ENCODE results near the gene RANBP3L. TPM values are rescaled to one million over a fixed set of nuclear protein-coding genes. Genes with fewer than 3 reads are reported as not detected.

RANBP3L gene
- polyA plus RNA-seq, 2 of the 4 experiments (the other 2 are of a cell fraction) = not detected

DNA sequence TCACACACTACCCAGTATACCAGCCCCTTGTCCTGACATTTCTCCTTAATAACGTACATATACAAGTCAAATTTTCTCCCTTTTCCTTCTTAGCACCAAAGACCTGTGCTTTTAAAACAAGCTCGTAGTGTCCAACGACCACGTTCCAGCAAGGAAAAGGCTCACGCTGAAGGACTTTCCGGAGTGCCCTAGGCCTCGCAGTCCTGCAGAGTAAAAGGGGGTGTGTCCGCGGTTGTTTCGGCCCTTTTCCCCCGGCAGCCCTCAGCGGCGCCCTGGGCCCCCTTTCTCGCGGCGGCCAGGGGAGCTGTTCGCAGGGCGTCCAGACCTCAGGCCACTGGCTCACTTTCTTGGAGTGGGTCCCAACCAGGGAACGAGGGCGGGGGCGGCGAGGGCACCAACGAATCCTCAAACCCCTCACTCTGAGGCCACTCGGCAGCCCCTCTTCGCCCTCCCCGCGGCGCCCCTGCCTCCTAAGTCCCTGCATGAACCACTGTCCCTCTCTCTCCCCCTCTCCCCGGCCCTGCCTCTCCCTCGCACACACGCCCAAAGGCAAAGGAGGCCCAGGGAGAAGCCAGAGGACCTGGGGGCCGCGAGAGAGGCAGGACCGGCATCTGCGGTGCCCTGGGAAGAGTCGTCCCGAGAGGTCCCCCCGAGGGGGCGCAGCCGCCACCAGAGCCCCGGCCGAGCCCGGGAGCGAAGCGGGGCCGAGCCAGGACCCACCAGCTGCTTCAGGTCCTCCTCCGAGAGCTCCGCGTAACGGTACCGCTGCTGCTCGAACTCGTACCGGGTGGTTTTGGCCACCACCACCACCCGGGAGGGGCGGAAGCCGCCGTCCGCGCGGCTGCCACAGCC is 60.7 kb downstream of the RANBP3L start:
- no peak for FAIRE-seq
- POLR2A ChIA-PET = interaction anchor here (2.1 to 2.8 kb wide), 2 partner anchors 11 to 90 kb away, joined by 5 to 19 read pairs; partner anchors contain the start of genes LMBRD2 and SKP2

DNA sequence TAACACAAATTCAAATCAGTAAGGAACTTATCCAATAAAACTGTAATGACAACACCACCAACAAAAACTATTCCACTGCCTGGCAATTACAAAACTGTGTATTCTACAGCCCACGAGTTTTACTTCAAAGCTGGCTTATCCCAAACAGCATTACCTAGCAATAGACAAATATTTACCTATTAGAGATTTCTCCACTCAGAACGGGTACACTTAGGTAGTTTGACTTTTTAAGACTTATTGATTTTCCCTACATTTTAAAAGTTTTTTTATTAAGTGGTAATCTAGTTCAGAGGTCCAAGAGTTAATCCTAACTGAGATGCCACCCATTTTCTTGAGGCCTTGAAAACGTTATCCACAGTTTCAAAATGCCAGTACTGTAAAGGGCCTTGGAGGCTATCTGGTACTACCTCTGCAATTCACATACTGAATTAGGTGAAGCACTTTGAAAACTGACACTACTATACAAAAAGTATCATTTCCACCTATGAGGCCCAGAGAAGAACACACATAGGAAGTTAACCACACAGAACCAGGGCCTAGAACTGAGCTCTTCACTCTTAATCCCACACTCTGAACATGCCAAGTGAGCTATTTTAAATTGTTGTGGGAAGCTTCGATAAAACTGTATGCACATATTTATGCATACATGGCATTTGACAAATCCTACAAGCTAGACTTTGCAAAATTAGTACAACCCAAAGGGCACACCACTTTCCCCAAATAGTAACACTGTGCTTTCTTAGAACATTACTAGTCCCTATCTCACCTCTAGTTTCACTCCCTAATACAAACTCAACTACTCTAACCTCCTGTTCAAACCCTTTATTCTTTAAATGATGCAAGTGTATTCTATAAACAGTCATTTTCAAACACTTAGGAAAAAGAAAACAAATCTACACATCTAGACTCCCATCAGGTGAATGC is 62.1 kb downstream of the RANBP3L start:
- CTCF ChIA-PET = interaction anchor here (1.0 to 1.6 kb wide), 2 partner anchors 38 to 456 kb away, joined by 3 to 4 read pairs; no protein-coding TSS in a partner anchor
- no peak for TF ChIP-seq CEBPB (IDR thresholded peaks at IDR 0.05)
- TF ChIP-seq, protein P1, sequence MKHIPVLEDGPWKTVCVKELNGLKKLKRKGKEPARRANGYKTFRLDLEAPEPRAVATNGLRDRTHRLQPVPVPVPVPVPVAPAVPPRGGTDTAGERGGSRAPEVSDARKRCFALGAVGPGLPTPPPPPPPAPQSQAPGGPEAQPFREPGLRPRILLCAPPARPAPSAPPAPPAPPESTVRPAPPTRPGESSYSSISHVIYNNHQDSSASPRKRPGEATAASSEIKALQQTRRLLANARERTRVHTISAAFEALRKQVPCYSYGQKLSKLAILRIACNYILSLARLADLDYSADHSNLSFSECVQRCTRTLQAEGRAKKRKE (CRISPR knock-in tag; IDR thresholded peaks at IDR 0.05; ENCODE audit: low read depth) = no peak
- no peak for TF ChIP-seq KDM1A (IDR thresholded peaks at IDR 0.05; ENCODE audit: low read depth)
- TF ChIP-seq HOXB13 (CRISPR knock-in tag; IDR thresholded peaks at IDR 0.05; ENCODE audit: low read depth) = no peak
- TF ChIP-seq, protein P2, sequence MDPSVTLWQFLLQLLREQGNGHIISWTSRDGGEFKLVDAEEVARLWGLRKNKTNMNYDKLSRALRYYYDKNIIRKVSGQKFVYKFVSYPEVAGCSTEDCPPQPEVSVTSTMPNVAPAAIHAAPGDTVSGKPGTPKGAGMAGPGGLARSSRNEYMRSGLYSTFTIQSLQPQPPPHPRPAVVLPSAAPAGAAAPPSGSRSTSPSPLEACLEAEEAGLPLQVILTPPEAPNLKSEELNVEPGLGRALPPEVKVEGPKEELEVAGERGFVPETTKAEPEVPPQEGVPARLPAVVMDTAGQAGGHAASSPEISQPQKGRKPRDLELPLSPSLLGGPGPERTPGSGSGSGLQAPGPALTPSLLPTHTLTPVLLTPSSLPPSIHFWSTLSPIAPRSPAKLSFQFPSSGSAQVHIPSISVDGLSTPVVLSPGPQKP (IDR thresholded peaks at IDR 0.05; ENCODE audit: low read depth, low read length) = no peak
- TF ChIP-seq GATA3 (IDR thresholded peaks at IDR 0.05; ENCODE audit: borderline replicate concordance) = no peak
- no peak for TF ChIP-seq PHF8 (IDR thresholded peaks at IDR 0.05; ENCODE audit: borderline replicate concordance, low read depth)
- TF ChIP-seq RFX5 (IDR thresholded peaks at IDR 0.05) = no peak
- TF ChIP-seq JUN (IDR thresholded peaks at IDR 0.05) = no peak
- TF ChIP-seq, protein P3, sequence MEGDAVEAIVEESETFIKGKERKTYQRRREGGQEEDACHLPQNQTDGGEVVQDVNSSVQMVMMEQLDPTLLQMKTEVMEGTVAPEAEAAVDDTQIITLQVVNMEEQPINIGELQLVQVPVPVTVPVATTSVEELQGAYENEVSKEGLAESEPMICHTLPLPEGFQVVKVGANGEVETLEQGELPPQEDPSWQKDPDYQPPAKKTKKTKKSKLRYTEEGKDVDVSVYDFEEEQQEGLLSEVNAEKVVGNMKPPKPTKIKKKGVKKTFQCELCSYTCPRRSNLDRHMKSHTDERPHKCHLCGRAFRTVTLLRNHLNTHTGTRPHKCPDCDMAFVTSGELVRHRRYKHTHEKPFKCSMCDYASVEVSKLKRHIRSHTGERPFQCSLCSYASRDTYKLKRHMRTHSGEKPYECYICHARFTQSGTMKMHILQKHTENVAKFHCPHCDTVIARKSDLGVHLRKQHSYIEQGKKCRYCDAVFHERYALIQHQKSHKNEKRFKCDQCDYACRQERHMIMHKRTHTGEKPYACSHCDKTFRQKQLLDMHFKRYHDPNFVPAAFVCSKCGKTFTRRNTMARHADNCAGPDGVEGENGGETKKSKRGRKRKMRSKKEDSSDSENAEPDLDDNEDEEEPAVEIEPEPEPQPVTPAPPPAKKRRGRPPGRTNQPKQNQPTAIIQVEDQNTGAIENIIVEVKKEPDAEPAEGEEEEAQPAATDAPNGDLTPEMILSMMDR (IDR thresholded peaks at IDR 0.05) = no peak
- TF ChIP-seq NFE2L2 (conservative IDR thresholded peaks at IDR 0.05; ENCODE audit: low read length) = no peak
- TF ChIP-seq MAZ (IDR thresholded peaks at IDR 0.05; ENCODE audit: borderline replicate concordance, low read depth, low read length) = no peak
- no peak for TF ChIP-seq CHD2 (IDR thresholded peaks at IDR 0.05; ENCODE audit: low read length, partially characterized antibody)
- no peak for TF ChIP-seq RARB (CRISPR knock-in tag; IDR thresholded peaks at IDR 0.05)
- TF ChIP-seq JUNB (IDR thresholded peaks at IDR 0.05) = no peak
- TF ChIP-seq TP53 (CRISPR knock-in tag; IDR thresholded peaks at IDR 0.05) = no peak
- TF ChIP-seq RNF2 (IDR thresholded peaks at IDR 0.05; ENCODE audit: borderline replicate concordance, low read depth) = no peak
- no peak for TF ChIP-seq ZC3H11A (IDR thresholded peaks at IDR 0.05)
- no peak for TF ChIP-seq ZFP36 (IDR thresholded peaks at IDR 0.05; ENCODE audit: borderline replicate concordance, partially characterized antibody)
- DNase-seq (ENCODE audit: low read depth in 1 of 2, low spot score in 1 of 2) (no peak), ATAC-seq (no peak), FAIRE-seq (no peak)
- H3K4me1 ChIP-seq = peaks cover 24% of the 10 kb centered on the region; the same call in 2 of the 3 replicates
- no peaks in the 10 kb centered on the region for H3K9me3 ChIP-seq
- POLR2A ChIA-PET = no interaction called here
- H3K27ac ChIP-seq = peak overlapping the region in 1 of 2 experiments; percentile 93; a peak in 1 of 6 replicates
- H3K4me3 ChIP-seq = no peak overlapping the region
- WGBS (ENCODE audit: missing lambda C conversion rate) = 50% methylated on average over 4 of the region's 4 CpGs
- H3K4me2 ChIP-seq = peak overlapping the region; percentile 95

More for the DNA sequence above, 60.7 kb downstream of the RANBP3L start:
- TF ChIP-seq, protein P2 (IDR thresholded peaks at IDR 0.05; ENCODE audit: low read depth, low read length) = no peak
- TF ChIP-seq, protein P4, sequence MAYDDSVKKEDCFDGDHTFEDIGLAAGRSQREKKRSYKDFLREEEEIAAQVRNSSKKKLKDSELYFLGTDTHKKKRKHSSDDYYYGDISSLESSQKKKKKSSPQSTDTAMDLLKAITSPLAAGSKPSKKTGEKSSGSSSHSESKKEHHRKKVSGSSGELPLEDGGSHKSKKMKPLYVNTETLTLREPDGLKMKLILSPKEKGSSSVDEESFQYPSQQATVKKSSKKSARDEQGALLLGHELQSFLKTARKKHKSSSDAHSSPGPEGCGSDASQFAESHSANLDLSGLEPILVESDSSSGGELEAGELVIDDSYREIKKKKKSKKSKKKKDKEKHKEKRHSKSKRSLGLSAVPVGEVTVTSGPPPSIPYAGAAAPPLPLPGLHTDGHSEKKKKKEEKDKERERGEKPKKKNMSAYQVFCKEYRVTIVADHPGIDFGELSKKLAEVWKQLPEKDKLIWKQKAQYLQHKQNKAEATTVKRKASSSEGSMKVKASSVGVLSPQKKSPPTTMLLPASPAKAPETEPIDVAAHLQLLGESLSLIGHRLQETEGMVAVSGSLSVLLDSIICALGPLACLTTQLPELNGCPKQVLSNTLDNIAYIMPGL (CRISPR knock-in tag; IDR thresholded peaks at IDR 0.05; ENCODE audit: borderline replicate concordance) = 0 out of 2 replicates have a peak, but pooled peaks have one; percentile 24
- Histone ChIP-seq H3K4me2 (peak overlapping the region; percentile 95), H3K9me3 (no peaks in the 10 kb centered on the region), H3K4me1 (peaks cover 24% of the 10 kb centered on the region; the same call in 2 of the 3 replicates), H3K27ac (peak overlapping the region; percentile 90 to 93), H3K4me3 (peak overlapping the region; percentile 87)
- CTCF ChIA-PET = interaction anchor here (0.7 to 4.4 kb wide), 30 partner anchors 9 to 455 kb away, joined by 3 to 21 read pairs (median 4); partner anchors contain the start of gene LMBRD2
- ATAC-seq = peak; percentile 72 to 78
- DNase-seq (ENCODE audit: low read depth in 1 of 2, low spot score in 1 of 2) = peak; percentile 41 to 60
- WGBS (ENCODE audit: missing lambda C conversion rate) = 1% methylated on average over 15 of the region's 61 CpGs

Data from A549 (cell line).